Metanephros (tissue), 2 donors: ENCODE measurements around the gene MRPL42. TPM values are rescaled to one million over a fixed set of nuclear protein-coding genes. Genes with fewer than 3 reads are reported as not detected.

ENCODE experiments used
- small RNA-seq: library from RNA; depleted of rRNA; stranded (forward); fragments of <200 nt; gene quantifications from one replicate; pipeline ENCODE3, GENCODE V24; 2014; ENCODE audit warnings: low replicate concordance
- total RNA-seq: library from RNA; depleted of rRNA; stranded (reverse); fragments of >200 nt; gene quantifications from one replicate; pipeline ENCODE4 v1.2.3, GENCODE V29; 2014

MRPL42 gene
- total RNA-seq: 53.1 TPM

DNA sequence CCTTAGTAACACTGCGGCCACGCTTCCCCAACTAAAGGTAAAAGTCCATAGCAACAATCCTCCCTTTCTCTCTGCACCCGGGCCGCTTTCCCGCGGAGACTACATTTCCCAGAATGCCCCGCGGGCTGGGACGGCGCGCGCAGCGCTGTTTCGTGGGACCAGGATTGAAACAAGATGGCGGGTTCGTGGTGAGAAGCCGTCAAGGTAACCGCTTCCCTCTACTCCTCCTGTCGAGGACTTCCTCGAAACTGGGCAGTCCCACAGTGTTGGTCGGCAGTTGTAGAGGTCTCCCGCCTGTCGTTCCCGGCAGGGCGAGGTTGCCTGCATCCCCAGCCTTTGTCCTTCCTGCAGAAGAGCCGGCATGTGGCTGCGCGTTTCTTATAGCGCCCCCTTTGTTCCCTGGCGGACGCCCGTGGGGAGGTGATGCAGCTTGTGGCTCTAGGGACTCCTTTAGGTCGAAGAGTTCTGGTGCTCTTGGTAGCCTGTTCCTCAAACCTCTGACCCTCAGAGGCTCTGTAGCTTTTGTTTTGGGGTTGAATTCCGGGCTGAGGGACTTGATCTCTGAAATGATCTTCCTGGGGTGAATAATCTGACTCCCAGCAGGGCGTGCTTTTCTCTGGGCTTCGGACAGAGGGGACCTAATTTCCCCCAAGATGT, at the start of gene MRPL42:
Gene MRPL42, plus strand, starts transcription at position 164 of the 657 bp plus-strand sequence. CDS start 1,772 bp downstream, outside the sequence.

DNA sequence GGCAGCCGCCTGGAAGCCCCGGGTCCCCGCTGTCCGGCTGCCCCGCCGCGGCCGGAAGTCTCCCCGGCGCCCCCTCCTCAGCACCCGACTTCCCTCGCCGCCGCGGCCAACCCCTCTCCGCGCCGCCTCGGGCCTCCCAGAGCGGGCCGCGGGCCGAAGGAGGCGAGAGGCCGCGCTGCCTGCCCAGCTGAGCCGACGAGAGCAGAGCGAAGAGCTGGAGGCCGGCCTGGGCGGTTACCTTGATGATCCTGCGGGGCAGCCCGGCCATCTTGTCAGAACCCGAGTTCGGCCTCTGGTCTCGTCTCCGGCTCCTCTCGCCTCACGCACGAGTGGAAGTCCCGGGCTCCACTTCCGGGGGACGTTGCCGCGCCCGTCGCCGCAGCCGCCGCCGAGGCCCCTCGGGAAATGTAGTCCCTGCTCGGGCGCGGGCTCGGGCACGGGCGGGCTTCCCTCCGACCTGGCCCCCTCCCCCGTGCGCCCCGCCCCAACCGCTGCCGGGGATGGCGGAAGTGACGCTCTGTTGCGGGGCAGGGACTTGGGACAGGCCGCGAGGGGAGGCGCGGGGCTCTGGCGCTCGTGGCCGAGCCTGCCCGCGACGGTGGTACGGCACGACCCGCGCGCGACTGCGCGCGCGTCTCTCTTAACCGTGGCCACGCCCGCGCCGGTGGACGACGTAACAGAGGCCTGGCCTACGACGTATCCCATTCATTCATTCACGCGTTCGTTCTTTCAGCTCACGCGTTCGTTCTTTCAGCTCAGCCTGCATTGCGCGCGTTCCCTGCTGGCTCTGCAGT, 25.5 kb upstream of the MRPL42 start, which contains the start of gene UBE2N:
Gene UBE2N, minus strand, starts transcription at position 331 of the 794 bp plus-strand sequence. Its CDS starts 63 bp downstream, at position 268.

Small RNAs within 50 kb of the gene (small RNA-seq; reads per million reads assigned to genes)
- not detected for gene RF00019

Other genes starting within 250 kb of the MRPL42 start
- gene NUDT4, start 89.6 kb upstream of the MRPL42 start, total RNA-seq: 127 TPM
- gene UBE2N, start 25.6 kb upstream of the MRPL42 start, total RNA-seq: 90.1 TPM
- gene SOCS2, start 105.2 kb downstream of the MRPL42 start, total RNA-seq: 45.3 TPM
- gene CRADD, start 209.9 kb downstream of the MRPL42 start, total RNA-seq: 26.8 TPM